Thoracic aorta (tissue), 2 donors: Measurements from ENCODE around the gene EFHD1. TPM values are rescaled to one million over a fixed set of nuclear protein-coding genes. Genes with fewer than 3 reads are reported as not detected.
"Not testable (repeated sequence)": the region's sequence is repeated elsewhere in the genome, so short reads cannot be mapped to it uniquely, and the experiment has no call there.

Experiments used
- ATAC-seq: fragments of 150-250 bp; one replicate; pipeline ENCODE4 v1.8.0; 2017; ENCODE audit warnings: low read depth; ENCODE audit not compliant: insufficient number of reproducible peaks, low FRiP score
- DNase-seq: peaks from one replicate; pipeline ENCODE4 v3.0.0-alpha.2; 2020; ENCODE audit warnings: low spot score
- H3K27ac ChIP-seq, 2 donors: fragments of 200-600 bp; sonication (generic); 1 replicate in 1 of 2; 2 replicates in 1 of 2; pipeline ENCODE4 v1.5.1; 2016; ENCODE audit warnings: mild to moderate bottlenecking in 2 of 2, moderate library complexity in 2 of 2
- H3K27me3 ChIP-seq: fragments of 200-600 bp; sonication (generic); replicated peaks from 2 replicates; pipeline ENCODE4 v1.6.0; 2016; ENCODE audit warnings: mild to moderate bottlenecking; ENCODE audit not compliant: insufficient read depth
- H3K36me3 ChIP-seq: fragments of 200-600 bp; sonication (generic); one replicate; pipeline ENCODE4 v1.5.1; 2016
- H3K4me1 ChIP-seq, 2 donors: fragments of 200-600 bp; sonication (generic); 1 replicate in 1 of 2; 2 replicates in 1 of 2; pipeline versions ENCODE4 v1.5.1 to v1.6.0; 2016; ENCODE audit warnings: low read depth in 2 of 2, mild to moderate bottlenecking in 1 of 2; ENCODE audit not compliant: control insufficient read depth in 1 of 2
- H3K4me3 ChIP-seq: fragments of 200-600 bp; sonication (generic); 2 replicates; pipeline ENCODE4 v1.5.1; 2016; ENCODE audit warnings: mild to moderate bottlenecking
- H3K9me3 ChIP-seq: fragments of 200-600 bp; sonication (generic); 2 replicates; pipeline ENCODE4 v1.5.1; 2016
- CTCF ChIP-seq: fragments of 200-600 bp; sonication (generic); IDR thresholded peaks from one replicate; pipeline ENCODE4 v1.5.1; 2019; ENCODE audit warnings: antibody characterized with exemption
- total RNA-seq, 2 donors: library from RNA; depleted of rRNA; stranded (reverse); fragments of >200 nt; gene quantifications; one replicate each; pipeline versions ENCODE4 v1.1.0 to v1.2.3, GENCODE V29; 2016

Gene EFHD1
- total RNA-seq, 2 donors from 2014 or later: 111 to 211 TPM

GRCh38 chr2:232699110-232699509 lies 65.7 kb downstream of the EFHD1 start:
- ATAC-seq (no peak), DNase-seq (no peak)
- H3K27me3 ChIP-seq: no peaks in the 10 kb centered on the region
- H3K27ac ChIP-seq: no peak overlapping the region
- peak overlapping the region; percentile 83 for H3K4me3 ChIP-seq
- H3K4me1 ChIP-seq: peaks cover 14 to 34% of the 10 kb centered on the region in 2 donors
- no peaks in the 10 kb centered on the region for H3K36me3 ChIP-seq
- H3K9me3 ChIP-seq: no peaks in the 10 kb centered on the region
- no peak for TF ChIP-seq CTCF

- no peaks in the 10 kb centered on the region for H3K27me3 ChIP-seq
- no peak overlapping the region for H3K4me3 ChIP-seq
- ATAC-seq: no peak
- TF ChIP-seq CTCF: no peak
- H3K27ac ChIP-seq: no peak overlapping the region
- H3K36me3 ChIP-seq: peaks cover 3% of the 10 kb centered on the region
- H3K9me3 ChIP-seq: no peaks in the 10 kb centered on the region
- H3K4me1 ChIP-seq: peaks cover 14 to 34% of the 10 kb centered on the region in 2 donors
- no peak for DNase-seq
Observed at GRCh38 chr2:232700154-232700553, 66.8 kb downstream of the EFHD1 start.

GRCh38 chr2:232707076-232707475 lies 73.7 kb downstream of the EFHD1 start:
- peaks cover 0 to 10% of the 10 kb centered on the region in 2 donors for H3K4me1 ChIP-seq
- H3K9me3 ChIP-seq: no peaks in the 10 kb centered on the region
- H3K36me3 ChIP-seq: peaks cover 17% of the 10 kb centered on the region
- DNase-seq: no peak
- TF ChIP-seq CTCF: no peak
- no peak overlapping the region for H3K27ac ChIP-seq
- ATAC-seq: no peak
- no peak overlapping the region for H3K4me3 ChIP-seq
- H3K27me3 ChIP-seq: no peaks in the 10 kb centered on the region

GRCh38 chr2:232713505-232713904 lies 80.1 kb downstream of the EFHD1 start:
- ATAC-seq: no peak
- no peak for TF ChIP-seq CTCF
- no peak overlapping the region for H3K4me3 ChIP-seq
- H3K27me3 ChIP-seq: no peaks in the 10 kb centered on the region
- H3K27ac ChIP-seq: no peak overlapping the region
- H3K9me3 ChIP-seq: no peaks in the 10 kb centered on the region
- H3K4me1 ChIP-seq: peaks cover 0 to 2% of the 10 kb centered on the region in 2 donors
- DNase-seq: no peak
- no peaks in the 10 kb centered on the region for H3K36me3 ChIP-seq

GRCh38 chr2:232714969-232715368 lies 81.6 kb downstream of the EFHD1 start:
- TF ChIP-seq CTCF: no peak
- Histone ChIP-seq H3K4me1 (peaks cover 0 to 11% of the 10 kb centered on the region in 2 donors), H3K27ac (no peak overlapping the region), H3K27me3 (no peaks in the 10 kb centered on the region), H3K36me3 (no peaks in the 10 kb centered on the region), H3K4me3 (no peak overlapping the region), H3K9me3 (no peaks in the 10 kb centered on the region)
- ATAC-seq (no peak), DNase-seq (no peak)

- ATAC-seq, H3K9me3 ChIP-seq, H3K4me3 ChIP-seq, H3K36me3 ChIP-seq, H3K27ac ChIP-seq, DNase-seq, H3K27me3 ChIP-seq: not testable (repeated sequence)
- H3K4me1 ChIP-seq: peaks cover 0 to 11% of the 10 kb centered on the region in 2 donors
Observed at GRCh38 chr2:232720056-232720455, 86.7 kb downstream of the EFHD1 start.
